Tibial artery (tissue), 4 donors: ENCODE measurements around the gene HDC.

Source experiments
- DNase-seq, 2 donors: peaks; one replicate each; pipeline ENCODE4 v3.0.0-alpha.2; 2019
- H3K27ac ChIP-seq, 2 donors: fragments of 200-600 bp; sonication (generic) in 1 of 2; 1 replicate in 1 of 2; 2 replicates in 1 of 2; pipeline ENCODE4 v1.5.1; 2018 to 2019; ENCODE audit warnings: mild to moderate bottlenecking in 1 of 2
- H3K27me3 ChIP-seq, 2 donors: fragments of 200-600 bp; sonication (generic) in 1 of 2; one replicate each; pipeline versions ENCODE4 v1.5.1 to v1.6.0; 2016 to 2019
- H3K36me3 ChIP-seq, 3 donors: fragments of 200-600 bp; sonication (generic) in 2 of 3; one replicate each; pipeline ENCODE4 v1.5.1; 2016 to 2019; ENCODE audit warnings: mild to moderate bottlenecking in 2 of 3
- H3K4me1 ChIP-seq, 4 donors: fragments of 200-600 bp; sonication (generic) in 2 of 4; 1 replicate in 3 of 4; 2 replicates in 1 of 4; pipeline ENCODE4 v1.5.1; 2016 to 2019
- H3K4me3 ChIP-seq, 2 donors: fragments of 200-600 bp; sonication (generic) in 1 of 2; 1 replicate in 1 of 2; 2 replicates in 1 of 2; pipeline ENCODE4 v1.5.1; 2018 to 2019; ENCODE audit warnings: mild to moderate bottlenecking in 2 of 2
- H3K9me3 ChIP-seq, 3 donors: fragments of 200-600 bp; sonication (generic) in 1 of 3; one replicate each; pipeline ENCODE4 v1.5.1; 2016 to 2019
- intact Hi-C: fragments of 100-400 bp; cut with DNase I; formaldehyde crosslinking; loops from one replicate; pipeline ENCODE4 v1.15.0; 2023; ENCODE audit warnings: low total_unique reads
- TF ChIP-seq, protein P1 (sequence below), 2 experiments: fragments of 200-600 bp in 1 of 2; fragments of 450-650 bp in 1 of 2; IDR thresholded peaks; one replicate each; pipeline ENCODE4 v1.5.1; 2017 to 2019; ENCODE audit warnings: antibody characterized with exemption in 2 of 2, mild to moderate bottlenecking in 1 of 2, moderate library complexity in 1 of 2

The HDC gene

DNA sequence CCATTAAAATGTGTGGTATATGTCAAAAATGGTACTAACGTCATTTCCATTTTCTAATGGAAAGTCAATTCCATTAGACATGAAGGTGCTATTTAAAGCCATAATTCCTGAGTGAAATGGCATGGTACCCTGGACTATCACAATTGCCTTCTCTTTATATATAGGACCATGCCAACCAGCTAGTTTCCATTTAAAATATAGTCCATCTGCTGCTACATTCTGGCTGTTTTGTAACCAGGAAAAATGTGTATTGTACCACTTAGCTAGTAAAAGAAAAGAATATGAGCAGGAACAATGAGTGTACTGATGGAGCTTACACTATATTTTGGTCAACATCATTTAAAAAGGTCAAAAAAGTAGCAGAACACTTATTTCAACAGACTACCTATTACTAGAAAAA, 30.4 kb upstream of the HDC start:
- H3K27ac ChIP-seq: no peak overlapping the region
- H3K36me3 ChIP-seq: peaks cover 29 to 49% (median 38%) of the 10 kb centered on the region in 3 donors
- no peak overlapping the region for H3K4me3 ChIP-seq
- TF ChIP-seq, protein P1, sequence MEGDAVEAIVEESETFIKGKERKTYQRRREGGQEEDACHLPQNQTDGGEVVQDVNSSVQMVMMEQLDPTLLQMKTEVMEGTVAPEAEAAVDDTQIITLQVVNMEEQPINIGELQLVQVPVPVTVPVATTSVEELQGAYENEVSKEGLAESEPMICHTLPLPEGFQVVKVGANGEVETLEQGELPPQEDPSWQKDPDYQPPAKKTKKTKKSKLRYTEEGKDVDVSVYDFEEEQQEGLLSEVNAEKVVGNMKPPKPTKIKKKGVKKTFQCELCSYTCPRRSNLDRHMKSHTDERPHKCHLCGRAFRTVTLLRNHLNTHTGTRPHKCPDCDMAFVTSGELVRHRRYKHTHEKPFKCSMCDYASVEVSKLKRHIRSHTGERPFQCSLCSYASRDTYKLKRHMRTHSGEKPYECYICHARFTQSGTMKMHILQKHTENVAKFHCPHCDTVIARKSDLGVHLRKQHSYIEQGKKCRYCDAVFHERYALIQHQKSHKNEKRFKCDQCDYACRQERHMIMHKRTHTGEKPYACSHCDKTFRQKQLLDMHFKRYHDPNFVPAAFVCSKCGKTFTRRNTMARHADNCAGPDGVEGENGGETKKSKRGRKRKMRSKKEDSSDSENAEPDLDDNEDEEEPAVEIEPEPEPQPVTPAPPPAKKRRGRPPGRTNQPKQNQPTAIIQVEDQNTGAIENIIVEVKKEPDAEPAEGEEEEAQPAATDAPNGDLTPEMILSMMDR (IDR thresholded peaks at IDR 0.05): no peak
- H3K27me3 ChIP-seq: no peaks in the 10 kb centered on the region
- no peaks in the 10 kb centered on the region for H3K9me3 ChIP-seq
- no peaks in the 10 kb centered on the region for H3K4me1 ChIP-seq
- DNase-seq: no peak
- intact Hi-C loops: no loop called here

DNA sequence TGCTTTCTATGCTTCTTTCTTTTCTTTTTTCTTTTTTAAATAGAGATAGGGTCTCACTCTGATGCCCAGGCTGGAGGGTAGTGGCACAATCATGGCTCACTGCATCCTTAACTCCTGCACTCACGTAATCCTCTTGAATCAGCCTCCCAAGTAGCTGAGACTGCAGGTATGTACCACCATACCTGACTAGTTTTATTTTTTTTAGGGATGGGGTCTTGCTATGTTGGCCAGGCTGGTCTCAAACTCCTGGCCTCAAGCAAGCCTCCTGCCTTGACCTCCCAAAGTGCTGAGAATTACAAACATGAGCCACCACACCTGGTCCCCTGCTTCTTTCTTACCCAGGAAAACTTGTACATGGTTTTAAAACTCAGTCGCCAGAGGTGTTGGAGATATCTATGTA, 24.2 kb upstream of the HDC start:
- TF ChIP-seq, protein P1 (IDR thresholded peaks at IDR 0.05): no peak
- H3K27me3 ChIP-seq: no peaks in the 10 kb centered on the region
- H3K36me3 ChIP-seq: peaks cover 23 to 46% (median 24%) of the 10 kb centered on the region in 3 donors
- H3K9me3 ChIP-seq: no peaks in the 10 kb centered on the region
- intact Hi-C loops: no loop called here
- no peak overlapping the region for H3K27ac ChIP-seq
- no peak for DNase-seq
- H3K4me1 ChIP-seq: no peaks in the 10 kb centered on the region
- no peak overlapping the region for H3K4me3 ChIP-seq

DNA sequence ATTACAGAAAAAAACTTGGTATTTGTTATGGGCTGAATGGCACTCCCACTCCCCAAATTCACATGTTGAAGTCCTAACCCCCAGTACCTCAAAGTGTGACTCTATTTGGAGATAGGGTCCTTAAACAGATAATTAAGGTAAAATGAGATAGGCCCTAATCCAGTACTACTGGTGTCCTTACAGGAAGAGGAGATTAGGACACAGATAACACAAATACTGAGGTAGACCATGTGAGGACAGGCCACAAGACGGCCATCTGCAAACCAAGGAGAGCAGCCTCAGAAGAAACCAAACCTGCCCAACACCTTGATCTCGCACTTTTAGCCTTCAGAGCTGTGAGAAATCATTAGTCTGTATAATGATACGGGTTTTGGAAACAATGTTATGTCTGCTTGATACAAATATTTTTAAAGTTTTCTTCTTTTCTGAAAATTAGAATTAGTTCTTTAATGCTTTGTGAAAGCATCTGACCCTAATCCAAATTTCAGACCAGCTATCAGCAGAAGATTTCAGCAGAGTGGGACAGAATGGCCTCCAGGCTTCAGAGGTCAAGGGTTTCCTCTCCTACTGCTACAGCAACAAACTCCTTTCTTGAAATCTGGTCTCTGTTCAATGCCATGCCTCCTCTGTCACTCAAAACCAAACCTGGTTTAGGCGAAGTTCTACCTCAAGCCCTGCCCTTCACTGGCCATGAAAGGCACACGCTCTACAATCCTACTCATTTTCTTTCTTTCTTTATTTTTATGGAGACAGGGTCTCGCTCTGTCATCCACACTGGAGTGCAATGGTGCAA, 22.0 kb upstream of the HDC start:
- H3K9me3 ChIP-seq: no peaks in the 10 kb centered on the region
- DNase-seq: no peak
- H3K4me1 ChIP-seq: no peaks in the 10 kb centered on the region
- no peaks in the 10 kb centered on the region for H3K27me3 ChIP-seq
- TF ChIP-seq, protein P1 (IDR thresholded peaks at IDR 0.05): no peak
- no peak overlapping the region for H3K27ac ChIP-seq
- intact Hi-C loops: no loop called here
- no peak overlapping the region for H3K4me3 ChIP-seq
- peaks cover 23 to 46% (median 24%) of the 10 kb centered on the region in 3 donors for H3K36me3 ChIP-seq

DNA sequence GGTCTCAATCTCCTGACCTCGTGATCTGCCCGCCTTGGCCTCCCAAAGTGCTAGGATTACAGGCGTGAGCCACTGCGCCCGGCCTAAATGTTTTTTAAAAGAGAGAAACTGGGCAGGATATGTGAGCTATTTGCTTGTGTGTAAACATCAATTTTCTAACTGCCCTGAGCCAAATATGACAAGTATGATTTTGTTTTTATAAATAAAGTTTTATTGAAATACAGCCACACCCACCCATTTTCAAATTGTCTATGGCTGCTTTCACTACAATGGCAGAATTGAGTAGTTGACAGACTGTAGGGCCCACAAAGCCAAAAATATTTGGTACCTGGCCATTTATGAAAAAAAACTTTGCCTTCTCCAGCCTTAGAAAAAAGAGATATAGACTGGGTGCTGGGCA, 15.9 kb upstream of the HDC start:
- Histone ChIP-seq H3K9me3 (no peaks in the 10 kb centered on the region), H3K27me3 (no peaks in the 10 kb centered on the region), H3K27ac (no peak overlapping the region), H3K4me1 (no peaks in the 10 kb centered on the region), H3K4me3 (no peak overlapping the region), H3K36me3 (peaks cover 0 to 17% (median 0%) of the 10 kb centered on the region in 3 donors)
- no peak for DNase-seq
- intact Hi-C loops: no loop called here
- TF ChIP-seq, protein P1 (IDR thresholded peaks at IDR 0.05): no peak

DNA sequence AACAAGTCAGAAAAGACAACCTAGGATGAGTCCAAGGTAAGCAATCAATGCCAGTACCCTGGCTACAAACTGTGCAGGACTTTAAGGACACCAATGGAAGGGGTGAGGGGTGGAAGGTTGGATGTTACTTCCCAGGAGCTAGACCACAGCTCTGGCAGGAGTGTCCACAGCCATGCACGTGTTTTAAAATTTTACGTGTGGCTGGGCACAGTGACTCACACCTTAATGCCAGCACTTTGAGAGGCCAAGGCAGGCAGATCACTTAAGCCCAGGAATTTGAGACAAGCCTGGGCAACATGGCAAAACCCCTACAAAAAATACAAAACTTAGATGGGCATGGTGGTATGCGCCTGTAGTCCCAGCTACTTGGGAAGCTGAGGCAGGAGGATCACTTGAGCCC, 14.7 kb upstream of the HDC start:
- Histone ChIP-seq H3K4me1 (no peaks in the 10 kb centered on the region), H3K27ac (no peak overlapping the region), H3K36me3 (peaks cover 0 to 11% (median 0%) of the 10 kb centered on the region in 3 donors), H3K27me3 (no peaks in the 10 kb centered on the region), H3K9me3 (no peaks in the 10 kb centered on the region), H3K4me3 (no peak overlapping the region)
- TF ChIP-seq, protein P1 (IDR thresholded peaks at IDR 0.05): no peak
- intact Hi-C loops: no loop called here
- DNase-seq: no peak
